ENCODE results near the gene BAD. TPM values are rescaled to one million over a fixed set of nuclear protein-coding genes. Genes with fewer than 3 reads are reported as not detected.

The BAD gene
- total and polyA plus RNA-seq, 2 of the 13 experiments (the other 11 are each of a cell fraction or from before 2014, with no cell fraction given), result 17.9 to 28.5 TPM

DNA sequence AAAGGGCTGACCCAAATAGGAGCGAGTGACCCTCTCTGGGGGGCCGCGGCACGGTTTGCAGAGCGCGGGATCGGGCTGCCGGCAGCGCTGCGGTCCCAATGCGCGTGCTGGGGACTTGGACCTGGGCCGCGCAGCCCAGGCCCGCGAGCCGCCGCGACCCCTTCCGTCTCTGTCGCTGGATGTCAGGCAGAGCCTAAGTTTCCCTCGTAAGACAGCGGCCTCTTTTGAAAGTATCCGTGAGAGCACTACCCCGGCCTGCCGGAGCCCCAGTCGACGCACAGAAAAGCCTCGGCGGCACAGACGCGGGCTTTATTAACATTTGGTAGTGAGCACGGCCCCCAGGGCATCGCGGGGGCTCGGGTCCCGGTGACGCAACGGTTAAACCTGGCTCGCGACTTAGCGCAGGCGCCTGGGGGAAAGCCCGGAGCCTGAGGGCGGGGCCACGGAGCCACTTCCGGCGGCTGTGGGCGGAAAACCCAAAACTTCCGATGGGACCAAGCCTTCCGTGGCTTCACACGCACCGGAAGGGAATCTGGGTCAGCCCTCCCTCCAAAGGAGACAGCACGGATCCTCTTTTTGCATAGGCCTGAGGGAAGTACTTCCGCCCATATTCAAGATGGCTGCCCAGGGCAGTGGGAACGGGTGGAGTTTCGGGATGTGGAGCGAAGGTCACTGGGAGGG, 14.8 kb downstream of the BAD start (continued):
- TF ChIP-seq, protein P1, sequence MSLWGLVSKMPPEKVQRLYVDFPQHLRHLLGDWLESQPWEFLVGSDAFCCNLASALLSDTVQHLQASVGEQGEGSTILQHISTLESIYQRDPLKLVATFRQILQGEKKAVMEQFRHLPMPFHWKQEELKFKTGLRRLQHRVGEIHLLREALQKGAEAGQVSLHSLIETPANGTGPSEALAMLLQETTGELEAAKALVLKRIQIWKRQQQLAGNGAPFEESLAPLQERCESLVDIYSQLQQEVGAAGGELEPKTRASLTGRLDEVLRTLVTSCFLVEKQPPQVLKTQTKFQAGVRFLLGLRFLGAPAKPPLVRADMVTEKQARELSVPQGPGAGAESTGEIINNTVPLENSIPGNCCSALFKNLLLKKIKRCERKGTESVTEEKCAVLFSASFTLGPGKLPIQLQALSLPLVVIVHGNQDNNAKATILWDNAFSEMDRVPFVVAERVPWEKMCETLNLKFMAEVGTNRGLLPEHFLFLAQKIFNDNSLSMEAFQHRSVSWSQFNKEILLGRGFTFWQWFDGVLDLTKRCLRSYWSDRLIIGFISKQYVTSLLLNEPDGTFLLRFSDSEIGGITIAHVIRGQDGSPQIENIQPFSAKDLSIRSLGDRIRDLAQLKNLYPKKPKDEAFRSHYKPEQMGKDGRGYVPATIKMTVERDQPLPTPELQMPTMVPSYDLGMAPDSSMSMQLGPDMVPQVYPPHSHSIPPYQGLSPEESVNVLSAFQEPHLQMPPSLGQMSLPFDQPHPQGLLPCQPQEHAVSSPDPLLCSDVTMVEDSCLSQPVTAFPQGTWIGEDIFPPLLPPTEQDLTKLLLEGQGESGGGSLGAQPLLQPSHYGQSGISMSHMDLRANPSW (CRISPR knock-in tag; IDR thresholded peaks at IDR 0.05; ENCODE audit: borderline replicate concordance), result peak; percentile 96
- no peak for TF ChIP-seq CBX2 (IDR thresholded peaks at IDR 0.05; ENCODE audit: low read depth, low read length)
- no peak for TF ChIP-seq CBX2 (CRISPR knock-in tag; IDR thresholded peaks at IDR 0.05; ENCODE audit: low read depth)
- TF ChIP-seq MAFG (CRISPR knock-in tag; IDR thresholded peaks at IDR 0.05), result no peak
- peak; percentile 70 for TF ChIP-seq TBX2 (CRISPR knock-in tag; IDR thresholded peaks at IDR 0.05; ENCODE audit: borderline replicate concordance)
- no peak for TF ChIP-seq ZNF879 (CRISPR knock-in tag; IDR thresholded peaks at IDR 0.05)
- TF ChIP-seq ZSCAN21 (CRISPR knock-in tag; IDR thresholded peaks at IDR 0.05; ENCODE audit: borderline replicate concordance), result peak; percentile 32; the same call in 1 of the 2 replicates
- TF ChIP-seq ZNF350 (CRISPR knock-in tag; IDR thresholded peaks at IDR 0.05; ENCODE audit: borderline replicate concordance, low read depth), result no peak
- no peak for TF ChIP-seq XRCC5 (optimal IDR thresholded peaks at IDR 0.05; ENCODE audit: low read length)
- TF ChIP-seq, protein P2, sequence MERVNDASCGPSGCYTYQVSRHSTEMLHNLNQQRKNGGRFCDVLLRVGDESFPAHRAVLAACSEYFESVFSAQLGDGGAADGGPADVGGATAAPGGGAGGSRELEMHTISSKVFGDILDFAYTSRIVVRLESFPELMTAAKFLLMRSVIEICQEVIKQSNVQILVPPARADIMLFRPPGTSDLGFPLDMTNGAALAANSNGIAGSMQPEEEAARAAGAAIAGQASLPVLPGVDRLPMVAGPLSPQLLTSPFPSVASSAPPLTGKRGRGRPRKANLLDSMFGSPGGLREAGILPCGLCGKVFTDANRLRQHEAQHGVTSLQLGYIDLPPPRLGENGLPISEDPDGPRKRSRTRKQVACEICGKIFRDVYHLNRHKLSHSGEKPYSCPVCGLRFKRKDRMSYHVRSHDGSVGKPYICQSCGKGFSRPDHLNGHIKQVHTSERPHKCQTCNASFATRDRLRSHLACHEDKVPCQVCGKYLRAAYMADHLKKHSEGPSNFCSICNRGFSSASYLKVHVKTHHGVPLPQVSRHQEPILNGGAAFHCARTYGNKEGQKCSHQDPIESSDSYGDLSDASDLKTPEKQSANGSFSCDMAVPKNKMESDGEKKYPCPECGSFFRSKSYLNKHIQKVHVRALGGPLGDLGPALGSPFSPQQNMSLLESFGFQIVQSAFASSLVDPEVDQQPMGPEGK (CRISPR knock-in tag; IDR thresholded peaks at IDR 0.05), result peak; percentile 93
- 0 out of 2 replicates have a peak, but pooled peaks have one; percentile 9 for TF ChIP-seq ZNF3 (CRISPR knock-in tag; IDR thresholded peaks at IDR 0.05)
- TF ChIP-seq ZNF501 (CRISPR knock-in tag; IDR thresholded peaks at IDR 0.05), result peak; percentile 97
- TF ChIP-seq ZNF788 (CRISPR knock-in tag; IDR thresholded peaks at IDR 0.05; ENCODE audit: borderline replicate concordance), result no peak; the same call in 1 of the 2 replicates
- peak; percentile 48; the same call in 1 of the 2 replicates for TF ChIP-seq RARA (CRISPR knock-in tag; IDR thresholded peaks at IDR 0.05)
- no peak; the same call in 1 of the 2 replicates for TF ChIP-seq TMF1 (CRISPR knock-in tag; IDR thresholded peaks at IDR 0.05; ENCODE audit: low read depth)
- peak; percentile 9; the same call in 1 of the 2 replicates for TF ChIP-seq FOXO1 (CRISPR knock-in tag; IDR thresholded peaks at IDR 0.05)
- TF ChIP-seq ZNF382 (CRISPR knock-in tag; IDR thresholded peaks at IDR 0.05; ENCODE audit: borderline replicate concordance), result no peak
- TF ChIP-seq, protein P3, sequence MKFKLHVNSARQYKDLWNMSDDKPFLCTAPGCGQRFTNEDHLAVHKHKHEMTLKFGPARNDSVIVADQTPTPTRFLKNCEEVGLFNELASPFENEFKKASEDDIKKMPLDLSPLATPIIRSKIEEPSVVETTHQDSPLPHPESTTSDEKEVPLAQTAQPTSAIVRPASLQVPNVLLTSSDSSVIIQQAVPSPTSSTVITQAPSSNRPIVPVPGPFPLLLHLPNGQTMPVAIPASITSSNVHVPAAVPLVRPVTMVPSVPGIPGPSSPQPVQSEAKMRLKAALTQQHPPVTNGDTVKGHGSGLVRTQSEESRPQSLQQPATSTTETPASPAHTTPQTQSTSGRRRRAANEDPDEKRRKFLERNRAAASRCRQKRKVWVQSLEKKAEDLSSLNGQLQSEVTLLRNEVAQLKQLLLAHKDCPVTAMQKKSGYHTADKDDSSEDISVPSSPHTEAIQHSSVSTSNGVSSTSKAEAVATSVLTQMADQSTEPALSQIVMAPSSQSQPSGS (CRISPR knock-in tag; IDR thresholded peaks at IDR 0.05), result peak; percentile 73; the same call in 1 of the 2 replicates
- TF ChIP-seq, protein P4, sequence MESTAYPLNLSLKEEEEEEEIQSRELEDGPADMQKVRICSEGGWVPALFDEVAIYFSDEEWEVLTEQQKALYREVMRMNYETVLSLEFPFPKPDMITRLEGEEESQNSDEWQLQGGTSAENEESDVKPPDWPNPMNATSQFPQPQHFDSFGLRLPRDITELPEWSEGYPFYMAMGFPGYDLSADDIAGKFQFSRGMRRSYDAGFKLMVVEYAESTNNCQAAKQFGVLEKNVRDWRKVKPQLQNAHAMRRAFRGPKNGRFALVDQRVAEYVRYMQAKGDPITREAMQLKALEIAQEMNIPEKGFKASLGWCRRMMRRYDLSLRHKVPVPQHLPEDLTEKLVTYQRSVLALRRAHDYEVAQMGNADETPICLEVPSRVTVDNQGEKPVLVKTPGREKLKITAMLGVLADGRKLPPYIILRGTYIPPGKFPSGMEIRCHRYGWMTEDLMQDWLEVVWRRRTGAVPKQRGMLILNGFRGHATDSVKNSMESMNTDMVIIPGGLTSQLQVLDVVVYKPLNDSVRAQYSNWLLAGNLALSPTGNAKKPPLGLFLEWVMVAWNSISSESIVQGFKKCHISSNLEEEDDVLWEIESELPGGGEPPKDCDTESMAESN (CRISPR knock-in tag; conservative IDR thresholded peaks at IDR 0.05), result no peak
- TF ChIP-seq ELF3 (CRISPR knock-in tag; IDR thresholded peaks at IDR 0.05), result peak; percentile 52; the same call in 1 of the 2 replicates
- no peak for TF ChIP-seq CC2D1A (CRISPR knock-in tag; IDR thresholded peaks at IDR 0.05)
- peak; percentile 43; the same call in 1 of the 2 replicates for TF ChIP-seq ZNF782 (CRISPR knock-in tag; IDR thresholded peaks at IDR 0.05; ENCODE audit: borderline replicate concordance)
- peak; percentile 96 for TF ChIP-seq RXRA (CRISPR knock-in tag; IDR thresholded peaks at IDR 0.05)
